WI38 (cell line): ENCODE measurements around the gene PLPPR3.

ENCODE experiments used
- H3K4me3 ChIP-seq: 2 replicates; pipeline ENCODE4 v1.5.1; 2011; ENCODE audit warnings: low read depth, mild to moderate bottlenecking, control low read depth, low read length
- TF ChIP-seq, protein P1 (sequence below): IDR thresholded peaks from 2 replicates; pipeline ENCODE4 v1.5.1; 2012; ENCODE audit warnings: low read depth, mild to moderate bottlenecking, control low read depth, low read length

PLPPR3 gene

DNA sequence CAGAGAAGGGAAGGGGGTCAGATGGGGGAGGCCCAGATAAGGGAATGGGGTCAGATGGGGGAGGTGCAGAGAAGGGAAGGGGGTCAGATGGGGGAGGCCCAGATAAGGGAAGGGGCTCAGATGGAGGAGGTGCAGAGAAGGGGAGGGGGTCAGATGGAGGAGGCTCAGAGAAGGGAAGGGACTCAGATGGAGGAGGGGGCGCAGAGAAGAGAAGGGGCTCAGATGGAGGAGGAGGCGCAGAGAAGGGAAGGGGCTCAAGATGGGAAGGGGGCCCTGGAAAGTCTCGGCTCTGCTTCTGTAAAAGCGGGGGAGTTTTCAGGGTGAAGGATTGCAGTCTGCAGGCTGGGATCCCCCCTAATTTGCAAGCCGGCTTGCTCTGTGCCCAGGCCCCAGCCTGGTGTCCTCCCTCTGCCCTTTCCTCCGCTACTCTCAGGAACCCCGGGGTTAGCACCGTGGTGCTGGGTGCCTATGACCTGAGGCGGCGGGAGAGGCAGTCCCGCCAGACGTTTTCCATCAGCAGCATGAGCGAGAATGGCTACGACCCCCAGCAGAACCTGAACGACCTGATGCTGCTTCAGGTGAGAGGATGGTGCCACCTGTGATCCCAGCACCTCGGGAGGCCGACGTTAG lies 7.5 kb upstream of the PLPPR3 start:
- no peak overlapping the region for H3K4me3 ChIP-seq
- TF ChIP-seq, protein P1, sequence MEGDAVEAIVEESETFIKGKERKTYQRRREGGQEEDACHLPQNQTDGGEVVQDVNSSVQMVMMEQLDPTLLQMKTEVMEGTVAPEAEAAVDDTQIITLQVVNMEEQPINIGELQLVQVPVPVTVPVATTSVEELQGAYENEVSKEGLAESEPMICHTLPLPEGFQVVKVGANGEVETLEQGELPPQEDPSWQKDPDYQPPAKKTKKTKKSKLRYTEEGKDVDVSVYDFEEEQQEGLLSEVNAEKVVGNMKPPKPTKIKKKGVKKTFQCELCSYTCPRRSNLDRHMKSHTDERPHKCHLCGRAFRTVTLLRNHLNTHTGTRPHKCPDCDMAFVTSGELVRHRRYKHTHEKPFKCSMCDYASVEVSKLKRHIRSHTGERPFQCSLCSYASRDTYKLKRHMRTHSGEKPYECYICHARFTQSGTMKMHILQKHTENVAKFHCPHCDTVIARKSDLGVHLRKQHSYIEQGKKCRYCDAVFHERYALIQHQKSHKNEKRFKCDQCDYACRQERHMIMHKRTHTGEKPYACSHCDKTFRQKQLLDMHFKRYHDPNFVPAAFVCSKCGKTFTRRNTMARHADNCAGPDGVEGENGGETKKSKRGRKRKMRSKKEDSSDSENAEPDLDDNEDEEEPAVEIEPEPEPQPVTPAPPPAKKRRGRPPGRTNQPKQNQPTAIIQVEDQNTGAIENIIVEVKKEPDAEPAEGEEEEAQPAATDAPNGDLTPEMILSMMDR, result no peak

DNA sequence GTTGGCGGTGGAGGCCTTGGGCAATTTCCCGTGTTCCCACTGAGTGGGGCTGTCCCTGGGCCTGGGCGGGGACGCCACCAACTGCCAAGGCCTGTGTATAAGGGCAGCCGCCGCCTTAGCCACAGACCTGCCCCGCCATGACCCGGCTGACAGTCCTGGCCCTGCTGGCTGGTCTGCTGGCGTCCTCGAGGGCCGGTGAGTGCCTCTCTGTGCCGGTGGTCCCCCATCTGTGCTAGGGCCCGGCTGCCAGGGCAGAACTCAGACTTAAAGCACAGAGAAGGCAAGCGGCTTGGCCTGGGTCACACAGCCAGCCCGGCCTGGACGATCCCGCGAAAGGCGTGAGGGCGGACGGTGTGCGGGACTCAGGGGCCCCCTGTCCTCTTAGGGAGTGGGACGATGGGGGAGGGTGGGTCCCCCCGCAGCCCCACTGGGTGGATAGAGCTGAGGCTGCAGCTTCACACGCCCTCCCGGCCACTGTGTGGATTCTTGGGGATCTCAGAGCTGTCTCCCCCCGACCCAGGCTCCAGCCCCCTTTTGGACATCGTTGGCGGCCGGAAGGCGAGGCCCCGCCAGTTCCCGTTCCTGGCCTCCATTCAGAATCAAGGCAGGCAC lies 6.1 kb upstream of the PLPPR3 start, which contains the start of gene AZU1:
Gene AZU1 (plus strand): TSS at position 128 of the 612 bp plus-strand sequence. CDS start 10 bp downstream, at position 138.
- TF ChIP-seq, protein P1, result no peak
- H3K4me3 ChIP-seq, result no peak within 1 kb of the TSS

DNA sequence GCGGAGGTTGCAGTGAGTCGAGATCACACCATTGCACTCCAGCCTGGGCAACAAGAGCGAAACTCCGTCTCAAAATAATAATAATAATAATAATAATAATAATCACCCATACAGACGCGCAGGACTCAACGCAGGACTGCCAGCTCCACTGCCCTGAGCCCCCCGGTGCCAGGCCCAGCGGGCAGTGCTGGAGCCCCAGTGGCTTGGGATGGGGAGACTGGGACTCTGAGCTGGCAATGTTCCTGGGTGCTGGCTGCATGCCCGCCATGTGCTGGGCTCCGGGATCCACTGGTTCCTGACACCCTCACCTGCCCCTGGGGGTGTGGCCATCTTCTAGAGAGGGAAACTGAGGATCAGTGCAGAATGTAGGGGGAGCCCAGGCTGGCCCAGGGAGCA lies 5.6 kb upstream of the PLPPR3 start:
- TF ChIP-seq, protein P1, result no peak
- H3K4me3 ChIP-seq, result no peak overlapping the region

DNA sequence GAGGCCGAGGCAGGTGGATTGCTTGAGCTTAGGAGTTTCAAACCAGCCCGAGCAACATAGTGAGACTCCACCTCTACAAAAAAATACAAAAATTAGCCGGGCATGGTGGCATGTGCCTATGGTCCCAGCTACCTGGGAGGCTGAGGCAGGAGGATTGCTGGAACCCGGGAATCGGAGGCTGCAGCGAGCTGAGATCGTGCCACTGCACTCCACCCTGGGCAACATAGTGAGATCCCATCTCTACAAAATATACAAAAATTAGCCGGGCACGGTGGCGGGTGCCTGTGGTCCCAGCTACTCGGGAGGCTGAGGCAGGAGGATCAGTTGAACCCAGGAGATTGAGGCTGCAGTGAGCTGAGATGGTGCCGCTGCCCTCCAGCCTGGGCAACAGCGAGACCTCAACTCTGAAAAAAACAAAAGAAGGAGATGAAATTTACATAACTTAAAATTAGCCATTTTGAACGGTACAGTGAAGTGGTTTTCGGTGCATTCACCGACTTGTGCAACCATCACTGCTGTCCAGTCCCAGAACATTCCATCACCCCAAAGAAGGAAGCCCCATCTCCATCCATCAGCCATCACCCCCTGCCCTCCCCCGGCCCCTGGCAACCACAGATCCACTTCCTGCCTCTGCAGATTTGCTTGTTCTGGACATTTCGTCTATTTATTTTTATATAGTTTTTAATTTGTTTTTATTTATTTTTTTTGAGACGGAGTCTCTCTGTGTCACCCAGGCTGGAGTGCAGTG lies 4.3 kb upstream of the PLPPR3 start:
- H3K4me3 ChIP-seq, result no peak overlapping the region
- TF ChIP-seq, protein P1, result no peak

DNA sequence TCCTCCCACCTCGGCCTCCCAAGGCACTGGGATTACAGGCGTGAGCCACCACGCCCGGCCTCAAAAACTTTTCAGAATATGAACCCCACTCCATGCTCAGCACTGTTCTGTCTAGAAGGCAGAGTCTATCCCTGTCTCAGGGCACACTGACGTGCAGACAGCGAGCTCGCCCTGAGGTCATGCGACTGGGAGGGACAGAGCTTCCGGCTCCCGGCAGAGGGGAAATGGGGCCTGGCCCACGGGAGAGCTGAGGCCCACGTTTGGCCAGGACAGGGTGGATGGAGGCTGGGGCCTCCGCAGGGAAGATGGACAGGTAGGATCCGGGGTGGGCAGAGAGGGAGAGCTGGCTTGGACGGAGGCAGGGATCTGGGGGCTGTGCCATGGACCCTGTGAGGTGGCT lies 3.1 kb upstream of the PLPPR3 start:
- TF ChIP-seq, protein P1, result no peak
- no peak overlapping the region for H3K4me3 ChIP-seq

DNA sequence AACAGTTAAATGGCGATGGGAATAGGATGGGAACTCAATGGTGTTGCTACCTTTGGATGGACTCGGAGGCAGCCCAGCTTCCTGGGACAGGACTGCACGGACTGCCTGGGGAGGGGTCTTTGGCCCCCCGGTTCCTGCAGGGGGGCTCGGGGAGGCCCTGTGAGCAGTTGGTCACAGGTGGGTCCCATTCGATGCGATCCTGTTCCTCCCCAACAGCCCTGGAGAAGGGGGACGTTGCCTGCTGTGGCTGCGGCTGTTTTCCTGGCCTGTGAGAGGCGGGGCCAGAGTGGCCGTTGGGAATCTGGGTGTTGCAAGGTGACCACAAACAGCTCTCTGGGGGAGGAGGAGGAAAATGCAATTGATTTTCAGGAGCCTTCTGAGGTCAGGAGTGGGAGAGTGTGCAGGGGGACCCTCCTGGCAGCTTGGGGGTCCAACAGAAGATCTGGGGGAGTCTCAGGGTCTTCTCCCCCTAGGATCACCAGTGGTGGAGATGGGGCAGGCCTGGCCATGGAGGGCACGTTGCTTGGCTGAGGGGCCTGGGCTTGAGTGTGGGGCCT lies 1.9 kb upstream of the PLPPR3 start:
- TF ChIP-seq, protein P1, result no peak
- no peak overlapping the region for H3K4me3 ChIP-seq
